Kidney epithelial cell (primary cell): ENCODE measurements around the gene VILL. TPM values are rescaled to one million over a fixed set of nuclear protein-coding genes. Genes with fewer than 3 reads are reported as not detected.
A peak's percentile ranks its signal among the peaks of the same experiment; 100 is the strongest.

Source experiments
- DNase-seq: peaks from one replicate; pipeline ENCODE4 v3.0.0-alpha.2; 2010; ENCODE audit warnings: low read depth
- H3K27me3 ChIP-seq: 2 replicates; pipeline ENCODE4 v1.6.0; 2011; ENCODE audit warnings: low read length; ENCODE audit not compliant: control insufficient read depth, insufficient read depth
- H3K36me3 ChIP-seq: 2 replicates; pipeline ENCODE4 v1.5.1; 2011; ENCODE audit warnings: low read length; ENCODE audit not compliant: control insufficient read depth, insufficient read depth
- H3K4me3 ChIP-seq: 2 replicates; pipeline ENCODE4 v1.5.1; 2011; ENCODE audit warnings: low read depth, mild to moderate bottlenecking, control low read depth, low read length
- total RNA-seq: library from RNA; depleted of rRNA; stranded (reverse); fragments of >200 nt; gene quantifications from 2 replicates; pipeline ENCODE4 v1.2.3, GENCODE V29; 2015
- TF ChIP-seq, protein P1 (sequence below): IDR thresholded peaks from 2 replicates; pipeline ENCODE4 v1.5.1; 2011; ENCODE audit warnings: mild to moderate bottlenecking, moderate library complexity, low read length, control low read depth, inconsistent platforms; ENCODE audit not compliant: insufficient read depth, poor library complexity, severe bottlenecking

The VILL gene
- total RNA-seq, 1 donor from 2014 or later, result 7.8 TPM

DNA sequence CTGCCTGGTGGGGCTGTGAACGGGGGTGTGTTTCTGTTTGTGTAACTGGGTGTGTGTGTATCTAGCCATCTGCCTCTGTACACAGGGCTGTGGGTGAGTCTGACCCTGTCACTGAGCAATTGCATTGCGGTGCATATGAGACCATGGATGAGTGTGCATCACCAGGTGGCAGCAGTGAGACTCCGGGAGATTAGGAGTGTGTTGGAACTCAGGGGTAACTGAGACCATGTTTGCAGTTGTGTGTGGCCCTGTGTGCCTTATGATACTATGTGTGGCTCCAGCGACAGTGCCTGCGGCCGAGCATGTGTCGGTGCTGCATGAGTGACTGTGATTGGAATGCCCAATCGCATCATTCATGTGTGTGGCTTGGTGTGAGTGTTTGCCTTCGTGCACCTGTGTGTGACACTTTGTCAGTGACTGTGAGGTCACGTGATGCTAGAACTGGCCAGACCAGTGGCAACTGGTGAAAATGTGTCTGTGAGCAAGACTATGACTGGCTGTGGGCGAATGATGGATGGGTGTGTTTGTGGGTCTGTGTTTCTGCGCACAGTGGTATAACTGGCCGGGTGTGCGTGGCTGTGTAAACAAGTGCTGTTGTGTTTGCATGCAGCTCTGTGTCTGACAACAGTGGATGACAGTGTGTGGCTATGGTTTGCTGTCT, 14.0 kb downstream of the VILL start:
- TF ChIP-seq, protein P1, sequence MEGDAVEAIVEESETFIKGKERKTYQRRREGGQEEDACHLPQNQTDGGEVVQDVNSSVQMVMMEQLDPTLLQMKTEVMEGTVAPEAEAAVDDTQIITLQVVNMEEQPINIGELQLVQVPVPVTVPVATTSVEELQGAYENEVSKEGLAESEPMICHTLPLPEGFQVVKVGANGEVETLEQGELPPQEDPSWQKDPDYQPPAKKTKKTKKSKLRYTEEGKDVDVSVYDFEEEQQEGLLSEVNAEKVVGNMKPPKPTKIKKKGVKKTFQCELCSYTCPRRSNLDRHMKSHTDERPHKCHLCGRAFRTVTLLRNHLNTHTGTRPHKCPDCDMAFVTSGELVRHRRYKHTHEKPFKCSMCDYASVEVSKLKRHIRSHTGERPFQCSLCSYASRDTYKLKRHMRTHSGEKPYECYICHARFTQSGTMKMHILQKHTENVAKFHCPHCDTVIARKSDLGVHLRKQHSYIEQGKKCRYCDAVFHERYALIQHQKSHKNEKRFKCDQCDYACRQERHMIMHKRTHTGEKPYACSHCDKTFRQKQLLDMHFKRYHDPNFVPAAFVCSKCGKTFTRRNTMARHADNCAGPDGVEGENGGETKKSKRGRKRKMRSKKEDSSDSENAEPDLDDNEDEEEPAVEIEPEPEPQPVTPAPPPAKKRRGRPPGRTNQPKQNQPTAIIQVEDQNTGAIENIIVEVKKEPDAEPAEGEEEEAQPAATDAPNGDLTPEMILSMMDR, result peak; percentile 78
- Histone ChIP-seq H3K4me3 (no peak overlapping the region), H3K27me3 (no peaks in the 10 kb centered on the region), H3K36me3 (no peaks in the 10 kb centered on the region)
- no peak for DNase-seq

DNA sequence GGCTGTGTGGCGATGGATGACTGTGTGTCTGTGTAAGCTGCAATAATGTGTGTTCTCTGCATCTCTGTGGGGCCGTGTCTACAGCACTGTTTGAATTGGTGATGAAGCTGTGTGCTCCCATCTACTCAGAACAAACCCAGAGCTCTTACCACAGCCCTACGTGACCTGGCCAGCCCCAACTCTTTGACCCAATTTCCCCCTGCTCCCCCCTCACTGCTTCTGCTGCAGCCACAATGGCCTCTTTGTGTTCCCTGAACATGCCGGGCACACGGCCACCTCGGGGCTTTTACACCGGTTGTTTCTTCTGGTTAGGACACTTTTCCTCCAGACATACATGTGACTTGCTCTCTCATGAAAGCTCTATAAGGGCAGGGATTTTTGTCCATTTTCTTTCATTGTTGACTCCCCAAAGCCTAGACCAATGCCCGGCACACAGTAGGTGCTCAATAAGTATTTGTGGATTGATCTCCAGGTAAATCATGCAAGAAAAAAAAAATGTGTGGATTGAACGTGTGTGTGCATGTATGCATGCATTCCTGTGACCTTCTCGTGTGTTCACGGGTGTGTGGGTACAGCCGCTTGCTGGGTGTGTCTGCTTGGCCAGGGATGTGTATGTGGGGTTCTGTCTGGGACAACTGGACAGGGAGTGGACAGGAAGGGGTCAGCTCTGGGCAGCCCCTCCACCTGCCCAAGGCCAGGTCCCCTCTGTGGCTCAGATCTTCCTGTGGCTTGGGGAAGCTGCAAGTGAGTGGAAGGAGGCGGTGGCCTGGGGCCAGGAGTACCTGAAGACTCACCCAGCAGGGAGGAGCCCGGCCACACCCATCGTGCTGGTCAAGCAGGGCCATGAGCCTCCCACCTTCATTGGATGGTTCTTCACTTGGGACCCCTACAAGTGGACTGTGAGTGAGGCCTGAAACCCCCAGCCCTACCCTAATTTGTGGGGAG, 14.8 kb downstream of the VILL start:
- Histone ChIP-seq H3K4me3 (no peak overlapping the region), H3K27me3 (no peaks in the 10 kb centered on the region), H3K36me3 (no peaks in the 10 kb centered on the region)
- TF ChIP-seq, protein P1, result no peak
- no peak for DNase-seq

DNA sequence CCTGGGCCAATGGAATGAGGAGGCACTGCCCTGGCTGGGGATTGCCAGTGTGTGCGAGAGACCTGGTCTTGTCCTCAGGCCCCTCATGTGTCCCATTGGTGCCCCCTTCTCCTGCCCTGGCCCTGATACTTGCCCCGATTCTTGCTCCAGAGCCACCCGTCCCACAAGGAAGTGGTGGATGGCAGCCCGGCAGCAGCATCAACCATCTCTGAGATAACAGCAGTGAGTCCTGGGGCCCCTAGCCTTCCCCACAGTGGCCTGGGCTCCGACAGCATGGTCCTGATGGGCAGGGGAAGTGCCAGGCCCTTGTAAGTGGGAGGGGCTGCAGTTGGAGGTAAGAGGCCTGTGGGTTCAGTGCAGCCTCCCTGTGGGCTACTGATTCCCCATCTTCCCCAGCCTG, 15.4 kb downstream of the VILL start:
- Histone ChIP-seq H3K36me3 (no peaks in the 10 kb centered on the region), H3K27me3 (no peaks in the 10 kb centered on the region), H3K4me3 (no peak overlapping the region)
- TF ChIP-seq, protein P1, result no peak
- DNase-seq, result no peak

DNA sequence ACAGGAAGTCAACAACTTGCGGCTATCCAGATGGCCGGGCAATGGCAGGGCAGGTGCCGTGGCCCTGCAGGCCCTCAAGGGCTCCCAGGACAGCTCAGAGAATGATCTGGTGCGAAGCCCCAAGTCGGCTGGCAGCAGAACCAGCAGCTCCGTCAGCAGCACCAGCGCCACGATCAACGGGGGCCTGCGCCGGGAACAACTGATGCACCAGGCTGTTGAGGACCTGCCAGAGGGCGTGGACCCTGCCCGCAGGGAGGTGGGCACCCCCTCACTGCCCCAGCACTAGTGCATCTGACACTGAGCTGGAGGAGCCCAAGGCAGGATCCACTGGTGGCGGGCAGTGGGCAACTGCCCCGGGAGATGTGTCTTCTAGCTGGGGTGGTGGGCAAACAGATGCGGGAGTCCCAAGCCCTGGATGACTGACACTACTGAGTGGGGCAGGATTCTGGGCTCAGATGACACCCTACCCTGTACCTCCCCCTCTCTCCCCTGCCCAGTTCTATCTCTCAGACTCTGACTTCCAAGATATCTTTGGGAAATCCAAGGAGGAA, 15.9 kb downstream of the VILL start:
- TF ChIP-seq, protein P1, result no peak
- DNase-seq, result no peak
- no peaks in the 10 kb centered on the region for H3K27me3 ChIP-seq
- H3K36me3 ChIP-seq, result no peaks in the 10 kb centered on the region
- no peak overlapping the region for H3K4me3 ChIP-seq

DNA sequence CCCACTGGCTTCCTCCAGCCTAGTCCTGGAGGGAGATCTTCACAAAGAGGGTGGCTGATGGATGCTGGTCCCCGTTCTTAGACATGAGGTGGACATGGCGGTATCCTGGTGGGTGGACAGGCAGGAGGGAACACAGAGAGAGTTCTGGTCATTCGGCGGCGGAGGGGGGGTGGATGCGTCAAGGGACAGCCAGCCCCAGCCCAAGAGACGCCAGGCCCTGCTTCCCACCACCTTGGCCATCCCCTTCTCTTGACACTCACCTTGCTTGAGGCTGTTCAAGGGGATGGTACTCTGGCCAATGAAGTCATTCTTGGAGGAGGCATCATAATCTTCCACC, 17.1 kb downstream of the VILL start:
- Histone ChIP-seq H3K36me3 (no peaks in the 10 kb centered on the region), H3K27me3 (no peaks in the 10 kb centered on the region), H3K4me3 (no peak overlapping the region)
- TF ChIP-seq, protein P1, result no peak
- DNase-seq, result no peak
